ENCODE results near the gene ARSI. TPM values are rescaled to one million over a fixed set of nuclear protein-coding genes. Genes with fewer than 3 reads are reported as not detected.

Gene ARSI
- total RNA-seq, 1 donor, result 4.8 TPM

DNA sequence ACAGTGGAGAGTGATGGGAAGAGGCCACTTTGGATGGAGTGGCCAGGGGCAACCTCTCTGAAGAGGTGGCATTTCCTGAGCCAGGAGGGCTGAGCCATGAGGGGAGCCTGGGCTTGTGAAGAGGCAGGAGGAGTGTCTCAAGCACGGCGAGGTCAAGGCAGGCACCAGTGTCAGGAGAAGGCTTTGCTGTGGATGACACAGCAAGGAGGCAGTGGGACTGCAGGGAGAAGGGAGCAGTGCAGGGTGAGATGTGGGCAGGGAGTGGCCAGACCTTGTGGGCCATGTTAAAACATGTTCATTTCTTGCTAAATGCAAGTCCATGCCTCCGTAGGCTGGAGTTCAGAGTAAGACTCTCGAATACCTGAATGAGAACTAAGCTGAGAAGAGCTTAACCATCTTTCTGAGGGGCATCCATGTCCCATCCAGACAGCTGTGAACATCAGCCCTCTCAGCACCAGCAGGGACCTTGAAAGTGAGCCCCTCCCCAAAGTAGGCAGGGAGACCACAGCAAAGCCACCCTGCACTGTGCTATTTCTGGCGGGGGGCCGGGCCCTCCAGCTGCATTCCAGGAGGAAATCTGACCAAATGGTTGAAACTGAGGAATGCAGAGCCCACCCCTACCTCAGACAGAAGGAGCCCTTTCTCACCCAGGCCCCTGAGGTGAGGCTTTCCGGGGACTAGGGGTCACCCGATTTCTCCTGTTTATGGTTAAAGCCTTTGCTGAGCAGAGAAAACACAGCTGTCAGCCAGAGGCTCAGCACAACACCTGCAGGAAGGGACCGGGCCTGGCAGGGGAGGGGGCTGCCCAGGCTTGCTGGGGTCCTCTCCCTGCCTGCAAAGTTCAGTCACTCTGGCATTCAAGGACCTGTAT, 16.1 kb upstream of the ARSI start:
- Histone ChIP-seq H3K9me3 (ENCODE audit: low read depth, low read length) (no peaks in the 10 kb centered on the region), H3K4me1 (ENCODE audit: insufficient read depth, low read length) (no peaks in the 10 kb centered on the region), H3K27me3 (ENCODE audit: insufficient read depth, low read length) (no peaks in the 10 kb centered on the region), H3K4me3 (ENCODE audit: low read length) (no peak overlapping the region)

DNA sequence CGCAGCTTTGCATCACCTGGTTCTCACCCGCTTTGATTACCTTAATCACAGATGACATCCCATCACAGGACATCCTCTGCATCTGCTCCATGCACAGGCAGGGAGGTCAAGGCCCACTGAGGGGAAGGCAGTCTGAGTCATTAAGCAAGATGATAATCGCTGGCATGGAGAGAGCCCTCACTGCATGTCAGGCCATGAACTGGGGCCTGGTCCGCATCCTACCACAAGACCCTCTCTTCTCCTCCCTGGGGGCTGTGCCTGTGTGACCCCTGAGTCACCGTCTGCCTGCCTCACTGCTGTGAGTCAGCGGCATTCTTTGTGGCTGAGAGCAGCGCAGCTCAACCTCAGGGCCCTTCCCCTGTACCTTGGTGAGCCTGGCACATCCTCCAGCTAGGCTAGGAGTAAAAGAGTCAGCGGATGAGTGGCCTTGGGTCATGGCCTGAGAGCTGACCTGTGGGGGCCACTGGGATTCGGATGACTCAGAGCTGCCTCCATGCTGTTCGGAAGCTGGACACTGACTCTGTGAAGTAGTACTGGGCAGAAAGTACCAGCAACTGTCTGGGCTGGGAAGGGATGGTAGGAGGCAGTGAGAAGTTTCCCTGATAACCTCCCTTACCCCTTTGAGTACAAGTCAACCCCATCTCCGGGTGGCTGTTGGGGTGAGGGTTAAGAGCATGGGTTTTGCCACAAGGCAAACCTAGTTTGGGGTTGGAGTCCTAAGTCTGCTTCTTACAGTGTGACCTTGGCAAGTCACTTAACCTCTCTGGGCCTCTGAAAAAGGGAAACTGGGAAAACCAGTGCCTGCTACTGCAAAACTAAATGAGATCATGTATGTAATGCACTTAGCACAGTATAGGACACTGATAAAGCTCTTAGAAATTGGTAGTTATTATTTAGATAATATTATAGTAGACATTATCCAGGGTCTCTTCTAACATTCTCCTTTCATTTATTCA, 14.6 kb upstream of the ARSI start:
- no peaks in the 10 kb centered on the region for H3K9me3 ChIP-seq (ENCODE audit: low read depth, low read length)
- H3K4me3 ChIP-seq (ENCODE audit: low read length), result no peak overlapping the region
- H3K4me1 ChIP-seq (ENCODE audit: insufficient read depth, low read length), result no peaks in the 10 kb centered on the region
- H3K27me3 ChIP-seq (ENCODE audit: insufficient read depth, low read length), result no peaks in the 10 kb centered on the region

DNA sequence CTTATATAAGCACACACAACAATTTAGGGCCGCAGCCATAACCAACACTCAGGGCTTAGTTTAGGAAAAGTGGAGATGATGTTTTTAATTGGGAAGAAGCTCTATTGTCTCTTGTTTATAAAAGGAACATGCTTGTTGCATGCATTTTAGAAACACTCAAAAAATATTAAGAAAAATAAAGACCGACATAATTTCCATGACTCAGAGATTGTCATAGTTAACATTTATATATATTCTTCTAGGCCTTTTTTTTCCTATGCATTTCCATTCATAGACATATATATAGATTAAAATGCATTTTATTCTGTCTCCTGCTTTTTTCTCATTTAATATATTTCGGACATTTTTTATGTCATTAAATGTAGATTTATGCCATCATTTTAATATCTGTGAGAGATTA, 13.6 kb upstream of the ARSI start:
- Histone ChIP-seq H3K9me3 (ENCODE audit: low read depth, low read length) (no peaks in the 10 kb centered on the region), H3K27me3 (ENCODE audit: insufficient read depth, low read length) (no peaks in the 10 kb centered on the region), H3K4me3 (ENCODE audit: low read length) (no peak overlapping the region), H3K4me1 (ENCODE audit: insufficient read depth, low read length) (no peaks in the 10 kb centered on the region)

DNA sequence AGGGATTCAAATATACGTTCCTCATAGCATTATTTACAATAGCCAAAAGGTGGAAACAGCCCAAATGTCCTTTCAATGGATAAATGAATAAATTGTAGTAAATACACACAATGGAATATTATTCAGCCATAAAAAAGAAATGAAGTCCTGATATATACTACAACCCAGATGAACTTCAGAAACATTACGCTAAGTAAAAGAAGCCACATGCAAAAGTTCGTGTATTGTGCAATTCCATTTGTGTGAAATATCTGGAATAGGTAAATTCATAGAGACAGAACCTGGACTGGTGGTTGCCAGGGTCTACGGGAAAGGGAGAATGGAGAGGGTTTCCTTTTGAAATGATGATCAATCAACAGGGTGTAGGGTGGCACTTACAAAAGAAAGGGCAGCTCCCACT, 12.5 kb upstream of the ARSI start:
- Histone ChIP-seq H3K4me3 (ENCODE audit: low read length) (no peak overlapping the region), H3K9me3 (ENCODE audit: low read depth, low read length) (no peaks in the 10 kb centered on the region), H3K4me1 (ENCODE audit: insufficient read depth, low read length) (no peaks in the 10 kb centered on the region), H3K27me3 (ENCODE audit: insufficient read depth, low read length) (no peaks in the 10 kb centered on the region)

DNA sequence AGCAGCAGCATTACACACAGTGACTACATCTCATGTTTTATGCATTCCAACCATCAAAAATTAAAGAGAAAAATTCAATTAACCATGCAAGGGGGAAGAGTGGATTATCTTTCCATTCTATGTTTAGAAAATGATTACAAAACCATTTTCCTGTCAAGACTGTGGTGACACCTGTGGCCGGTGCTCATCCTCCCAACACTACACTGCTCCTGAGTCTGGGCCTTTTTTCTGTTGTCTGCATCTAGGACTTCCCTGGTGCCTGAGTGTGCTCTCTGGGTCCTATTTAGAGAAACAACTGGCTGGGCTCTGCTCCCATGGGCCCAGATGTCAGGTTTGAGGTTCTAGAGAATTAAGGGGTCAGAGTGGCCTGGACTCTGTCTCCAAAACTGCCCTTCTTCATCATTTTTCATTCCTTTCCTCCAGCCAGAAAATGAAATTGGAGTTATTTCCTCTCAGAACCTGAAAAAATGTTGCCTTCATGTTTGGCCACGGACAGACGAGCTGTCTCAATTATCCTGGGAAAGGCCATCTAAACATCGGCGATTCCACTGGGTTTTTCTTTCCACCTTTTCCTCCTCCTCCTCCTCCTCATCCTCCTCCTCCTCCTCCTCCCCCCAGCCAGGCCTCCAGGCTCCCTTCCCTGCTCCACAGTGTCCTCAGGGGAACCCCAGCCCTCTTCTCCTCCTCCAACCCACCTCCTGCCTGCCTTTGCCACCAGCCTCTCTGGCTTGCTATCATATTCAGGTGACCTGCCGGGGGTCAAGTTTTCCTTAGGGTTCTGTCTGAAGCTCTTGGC, 11.4 kb upstream of the ARSI start:
- no peaks in the 10 kb centered on the region for H3K9me3 ChIP-seq (ENCODE audit: low read depth, low read length)
- H3K27me3 ChIP-seq (ENCODE audit: insufficient read depth, low read length), result no peaks in the 10 kb centered on the region
- H3K4me1 ChIP-seq (ENCODE audit: insufficient read depth, low read length), result no peaks in the 10 kb centered on the region
- no peak overlapping the region for H3K4me3 ChIP-seq (ENCODE audit: low read length)

DNA sequence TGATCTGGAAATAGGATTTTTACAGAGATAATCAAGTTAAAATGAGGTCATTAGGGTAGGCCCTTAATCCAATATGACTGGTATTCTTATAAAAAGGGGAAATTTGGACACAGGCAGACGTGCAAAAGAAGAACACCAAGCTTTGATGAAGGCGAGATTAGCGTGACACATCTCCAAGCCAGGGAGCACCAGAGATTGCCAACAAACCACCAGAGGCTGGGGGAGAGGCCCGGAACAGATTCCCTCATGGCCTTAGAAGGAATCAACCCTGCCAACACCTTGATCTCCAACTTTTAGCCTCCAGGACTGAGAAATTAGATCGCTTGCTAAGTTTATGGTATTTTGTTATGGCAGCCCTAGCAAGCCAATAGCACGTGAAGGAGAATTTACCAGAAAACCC, 10.8 kb upstream of the ARSI start:
- H3K9me3 ChIP-seq (ENCODE audit: low read depth, low read length), result no peaks in the 10 kb centered on the region
- no peak overlapping the region for H3K4me3 ChIP-seq (ENCODE audit: low read length)
- no peaks in the 10 kb centered on the region for H3K4me1 ChIP-seq (ENCODE audit: insufficient read depth, low read length)
- H3K27me3 ChIP-seq (ENCODE audit: insufficient read depth, low read length), result no peaks in the 10 kb centered on the region

DNA sequence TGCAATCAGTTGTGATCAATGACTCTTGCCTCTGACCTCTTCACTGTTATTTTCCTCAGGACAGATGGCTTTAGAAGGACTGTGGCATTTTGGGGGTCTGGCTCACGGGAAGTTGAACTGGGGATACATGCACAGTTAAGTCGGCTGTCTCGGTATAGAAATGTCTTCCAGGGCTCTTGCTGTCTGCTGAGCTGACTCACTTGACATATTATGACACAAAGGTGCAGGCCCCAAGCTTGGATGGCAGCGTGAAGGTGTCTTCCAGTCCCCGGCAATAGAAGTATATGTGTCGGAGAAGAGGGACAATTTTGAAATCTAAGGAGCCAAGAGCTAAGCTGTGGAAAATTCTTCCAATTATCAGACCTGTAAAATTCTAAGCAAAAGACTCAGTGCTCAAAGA, 9.8 kb upstream of the ARSI start:
- no peaks in the 10 kb centered on the region for H3K9me3 ChIP-seq (ENCODE audit: low read depth, low read length)
- H3K4me1 ChIP-seq (ENCODE audit: insufficient read depth, low read length), result no peaks in the 10 kb centered on the region
- no peak overlapping the region for H3K4me3 ChIP-seq (ENCODE audit: low read length)
- no peaks in the 10 kb centered on the region for H3K27me3 ChIP-seq (ENCODE audit: insufficient read depth, low read length)

DNA sequence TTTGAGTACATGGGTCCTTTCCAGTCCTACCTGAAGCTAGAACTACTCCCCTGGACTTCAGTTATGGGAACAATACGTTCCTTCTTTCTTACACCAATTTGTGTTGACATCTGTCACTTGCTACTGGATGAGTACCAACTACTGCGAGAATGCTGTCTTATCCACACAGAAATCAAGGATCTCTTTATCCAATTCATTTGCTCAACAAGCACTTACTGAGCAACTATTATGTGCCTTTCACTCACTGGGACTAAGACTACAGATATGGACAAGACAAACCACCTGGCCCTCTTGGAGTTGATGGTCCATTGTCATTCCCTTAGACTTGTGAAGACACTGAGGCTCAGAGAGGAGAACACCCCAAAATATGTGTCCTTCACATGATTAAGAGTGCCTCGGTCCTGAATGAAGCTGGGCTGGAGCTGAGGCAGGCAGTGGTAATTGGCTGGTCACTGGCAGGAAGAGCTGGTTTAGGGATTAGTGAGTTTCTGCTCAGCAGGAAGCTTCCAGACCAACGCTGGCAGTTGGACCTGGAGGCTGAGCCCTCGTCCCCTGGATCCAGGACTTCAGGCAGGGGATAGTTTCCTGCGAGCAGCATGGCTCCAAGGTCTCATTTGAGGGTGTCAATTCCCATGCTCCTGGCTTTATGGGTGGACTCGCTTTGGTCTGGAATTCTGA, 8.4 kb upstream of the ARSI start:
- Histone ChIP-seq H3K9me3 (ENCODE audit: low read depth, low read length) (no peaks in the 10 kb centered on the region), H3K4me3 (ENCODE audit: low read length) (no peak overlapping the region), H3K4me1 (ENCODE audit: insufficient read depth, low read length) (no peaks in the 10 kb centered on the region), H3K27me3 (ENCODE audit: insufficient read depth, low read length) (no peaks in the 10 kb centered on the region)

DNA sequence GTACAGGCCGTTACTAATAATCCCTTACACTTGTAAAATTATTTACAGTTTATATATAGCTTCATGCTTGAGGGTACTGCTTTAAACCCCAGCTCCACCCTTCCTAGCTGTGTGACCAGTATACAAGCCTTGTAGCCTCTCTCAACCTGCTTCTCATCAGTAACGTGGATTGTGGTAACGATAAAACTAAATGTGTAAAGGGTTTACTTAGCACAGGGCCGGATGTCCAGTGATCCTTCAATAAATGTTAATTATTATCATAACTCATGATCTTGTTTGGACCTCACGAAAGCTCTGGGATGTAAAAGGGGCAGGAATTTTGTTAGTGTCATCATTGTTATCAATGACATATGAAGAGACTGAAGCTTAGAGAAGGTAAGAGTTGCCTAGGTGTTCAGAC, 7.5 kb upstream of the ARSI start:
- Histone ChIP-seq H3K27me3 (ENCODE audit: insufficient read depth, low read length) (no peaks in the 10 kb centered on the region), H3K4me3 (ENCODE audit: low read length) (no peak overlapping the region), H3K4me1 (ENCODE audit: insufficient read depth, low read length) (no peaks in the 10 kb centered on the region), H3K9me3 (ENCODE audit: low read depth, low read length) (no peaks in the 10 kb centered on the region)

DNA sequence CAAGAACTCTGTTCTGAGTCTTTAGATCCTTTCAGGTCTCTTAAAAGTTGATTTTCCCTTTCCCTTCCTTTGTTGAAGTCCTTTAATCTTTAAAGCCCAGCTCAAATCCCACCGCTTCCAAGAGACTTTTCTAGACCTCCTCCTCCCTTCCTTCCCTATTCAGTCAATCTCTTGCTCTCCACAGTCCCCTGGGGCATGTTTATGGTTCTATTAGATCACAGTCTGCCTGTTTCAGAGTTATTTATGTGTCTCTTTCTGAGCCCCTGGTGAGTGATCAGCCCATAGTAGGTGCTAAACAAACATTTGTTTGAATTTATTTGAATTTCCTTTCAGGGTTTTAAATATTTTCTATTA, 7.2 kb upstream of the ARSI start:
- Histone ChIP-seq H3K4me3 (ENCODE audit: low read length) (no peak overlapping the region), H3K9me3 (ENCODE audit: low read depth, low read length) (no peaks in the 10 kb centered on the region), H3K27me3 (ENCODE audit: insufficient read depth, low read length) (no peaks in the 10 kb centered on the region), H3K4me1 (ENCODE audit: insufficient read depth, low read length) (no peaks in the 10 kb centered on the region)

DNA sequence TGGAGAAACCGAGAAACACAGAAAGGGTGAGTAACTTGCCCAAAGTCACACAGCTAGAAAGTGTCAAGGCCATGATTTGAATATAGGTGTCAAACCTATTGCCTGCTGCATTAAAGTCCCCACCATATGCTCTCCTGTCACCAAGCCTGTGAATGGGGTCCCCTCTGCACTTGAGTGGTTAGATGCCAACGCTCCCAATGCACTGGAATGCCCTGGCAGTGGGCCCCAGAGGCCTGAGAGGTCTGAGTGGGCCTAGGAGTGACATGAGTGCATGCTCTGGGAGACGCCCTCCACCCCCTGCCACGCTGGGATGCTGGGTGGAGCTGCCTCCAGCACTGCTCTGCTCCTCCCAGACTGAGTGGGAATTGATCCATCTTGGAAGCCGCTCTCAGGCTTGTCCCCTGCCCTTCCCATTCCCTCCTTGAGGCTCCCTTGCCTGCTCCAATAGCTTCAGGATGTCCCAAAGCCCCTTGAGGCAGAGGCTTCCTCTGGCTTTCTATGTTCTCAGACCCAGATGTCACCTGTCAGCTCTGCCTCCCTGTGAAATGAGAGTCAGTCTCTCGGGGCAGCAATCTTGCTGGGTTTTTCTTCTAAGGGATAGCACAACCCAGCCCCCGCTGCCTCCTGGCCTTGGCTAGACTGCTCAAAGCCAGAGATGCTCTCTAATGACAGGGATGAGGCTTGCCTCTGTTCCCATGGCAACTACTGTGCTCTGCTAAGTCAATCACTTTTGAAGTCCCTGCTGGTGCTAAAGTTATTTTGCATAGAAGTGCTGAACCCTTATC, 6.6 kb upstream of the ARSI start:
- Histone ChIP-seq H3K27me3 (ENCODE audit: insufficient read depth, low read length) (peaks cover 3% of the 10 kb centered on the region), H3K9me3 (ENCODE audit: low read depth, low read length) (no peaks in the 10 kb centered on the region), H3K4me3 (ENCODE audit: low read length) (no peak overlapping the region), H3K4me1 (ENCODE audit: insufficient read depth, low read length) (no peaks in the 10 kb centered on the region)

DNA sequence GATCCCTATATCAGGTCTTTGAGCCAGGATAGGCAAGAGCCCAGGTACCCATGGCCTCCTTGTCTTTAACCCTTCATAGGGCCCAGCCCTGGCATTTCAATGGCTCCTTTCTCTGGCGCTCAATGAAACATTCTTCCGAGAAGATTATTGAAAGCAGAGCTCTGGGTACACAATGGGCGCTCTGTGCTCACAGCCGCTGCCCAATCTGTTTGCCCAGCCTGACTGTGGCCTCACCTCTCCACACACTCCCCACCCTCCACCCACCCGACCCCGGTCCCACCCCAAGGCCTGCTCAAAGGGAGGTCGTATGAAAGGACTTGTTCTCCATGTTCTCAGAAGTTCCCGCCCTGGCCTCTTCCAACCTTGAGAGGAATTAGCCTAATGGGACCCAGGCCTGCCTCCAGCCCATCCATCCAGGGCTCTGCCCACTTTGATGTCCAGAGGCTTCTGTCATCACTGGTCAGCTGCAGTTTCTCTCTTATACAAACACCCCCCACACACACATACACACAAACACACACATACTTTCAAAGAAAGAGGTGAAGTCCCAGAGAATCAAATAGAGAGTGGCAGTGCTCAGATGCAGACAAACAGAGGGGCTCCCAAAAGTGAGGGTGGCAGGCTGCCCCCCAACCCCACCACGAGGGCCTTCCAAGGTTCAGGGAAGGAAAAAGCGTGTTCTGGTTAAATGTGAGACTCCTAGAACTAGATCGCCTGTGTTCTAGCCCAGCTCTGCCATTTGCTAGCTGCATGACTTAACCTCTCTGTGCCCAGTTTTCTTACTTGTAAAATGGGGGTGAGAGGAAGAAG, 5.1 kb upstream of the ARSI start:
- Histone ChIP-seq H3K4me1 (ENCODE audit: insufficient read depth, low read length) (no peaks in the 10 kb centered on the region), H3K27me3 (ENCODE audit: insufficient read depth, low read length) (peaks cover 17% of the 10 kb centered on the region), H3K4me3 (ENCODE audit: low read length) (no peak overlapping the region), H3K9me3 (ENCODE audit: low read depth, low read length) (no peaks in the 10 kb centered on the region)

DNA sequence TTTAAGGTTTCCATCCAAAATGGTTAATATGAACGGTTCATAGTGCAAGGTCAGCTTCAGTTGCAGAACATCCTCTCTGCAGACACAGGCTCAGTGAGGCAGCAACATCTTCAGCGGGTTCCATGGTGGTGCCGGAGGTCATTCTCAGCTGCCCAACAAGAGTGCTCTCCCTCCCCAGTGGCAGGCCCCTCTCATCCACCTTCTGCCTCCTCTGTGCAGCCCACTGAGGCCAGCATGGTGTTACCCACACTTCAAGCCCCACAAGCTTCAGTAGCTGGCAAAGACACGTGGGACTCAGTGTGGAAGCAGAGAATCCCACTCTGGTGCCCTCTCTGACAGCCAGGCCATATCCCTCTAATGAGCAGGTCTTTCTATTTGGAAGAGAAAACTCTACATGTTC, 4.1 kb upstream of the ARSI start:
- no peak overlapping the region for H3K4me3 ChIP-seq (ENCODE audit: low read length)
- H3K4me1 ChIP-seq (ENCODE audit: insufficient read depth, low read length), result no peaks in the 10 kb centered on the region
- H3K9me3 ChIP-seq (ENCODE audit: low read depth, low read length), result no peaks in the 10 kb centered on the region
- H3K27me3 ChIP-seq (ENCODE audit: insufficient read depth, low read length), result peaks cover 27% of the 10 kb centered on the region
